K562 (cell line): ENCODE results near the gene TCF4. TPM values are rescaled to one million over a fixed set of nuclear protein-coding genes. Genes with fewer than 3 reads are reported as not detected.

Experiments used
- BACH1 ChIP-seq: fragments of 200-800 bp; sonication (Bioruptor generic); IDR thresholded peaks from 2 replicates; pipeline ENCODE4 v1.6.1; 2016; ENCODE audit warnings: missing genetic modification characterization, missing compliant biosample characterization
- BRCA1 ChIP-seq, 2 experiments: fragments of 450-650 bp in 1 of 2; sonication (generic) in 1 of 2; formaldehyde crosslinking in 1 of 2; IDR thresholded peaks; 2 replicates each; pipeline versions ENCODE4 v1.5.0 to v1.6.1; 2017 to 2020; ENCODE audit warnings: mild to moderate bottlenecking in 1 of 2, missing genetic modification reagents in 1 of 2
- EP400 ChIP-seq: fragments of 450-650 bp; IDR thresholded peaks from 2 replicates; pipeline ENCODE4 v1.6.1; 2017; ENCODE audit warnings: antibody characterized with exemption, mild to moderate bottlenecking, moderate library complexity
- HDAC1 ChIP-seq, 2 experiments: fragments of 450-650 bp; IDR thresholded peaks; 2 replicates each; pipeline ENCODE4 v1.6.1; 2016 to 2017; ENCODE audit warnings: inconsistent platforms in 1 of 2, mild to moderate bottlenecking in 1 of 2, moderate library complexity in 1 of 2
- HDAC2 ChIP-seq: fragments of 450-650 bp; IDR thresholded peaks from 2 replicates; pipeline ENCODE4 v1.6.1; 2016; ENCODE audit warnings: mild to moderate bottlenecking
- HMG20A ChIP-seq: fragments of 450-650 bp; formaldehyde crosslinking; conservative IDR thresholded peaks from 2 replicates; pipeline ENCODE4 v1.4.0; 2020; ENCODE audit warnings: mild to moderate bottlenecking, mixed read lengths
- ILK ChIP-seq: fragments of 450-650 bp; IDR thresholded peaks from 2 replicates; pipeline ENCODE4 v1.6.1; 2016; ENCODE audit warnings: missing genetic modification characterization, low read depth, mild to moderate bottlenecking, missing compliant biosample characterization, moderate library complexity, borderline replicate concordance
- NEUROD1 ChIP-seq: fragments of 150-350 bp; IDR thresholded peaks from 2 replicates; pipeline ENCODE4 v1.6.1; 2014; ENCODE audit warnings: borderline replicate concordance, low read length, low read depth; ENCODE audit not compliant: partially characterized antibody
- NR2F6 ChIP-seq: fragments of 450-650 bp; formaldehyde crosslinking; IDR thresholded peaks from 2 replicates; pipeline ENCODE4 v1.4.0; 2020; ENCODE audit warnings: mild to moderate bottlenecking
- PHB ChIP-seq: fragments of 250-450 bp; sonication (Bioruptor Pico); IDR thresholded peaks from 2 replicates; pipeline ENCODE4 v1.5.0; 2021
- PHF8 ChIP-seq: fragments of 200-600 bp; sonication (generic); IDR thresholded peaks from 2 replicates; pipeline ENCODE4 v1.6.1; 2012; ENCODE audit warnings: mixed run types, mild to moderate bottlenecking, inconsistent platforms, low read length, moderate library complexity, borderline replicate concordance
- RBFOX2 ChIP-seq: fragments of 200-400 bp; formaldehyde crosslinking; IDR thresholded peaks from 2 replicates; pipeline ENCODE4 v1.6.1; 2017; ENCODE audit warnings: low read depth, mild to moderate bottlenecking, low read length, moderate library complexity
- SMARCA4 ChIP-seq: fragments of 450-650 bp; IDR thresholded peaks from 2 replicates; pipeline ENCODE4 v1.6.1; 2016
- TCF7 ChIP-seq: sonication (generic); IDR thresholded peaks from 2 replicates; pipeline ENCODE4 v1.6.1; 2016; ENCODE audit warnings: antibody characterized with exemption, borderline replicate concordance
- ZC3H4 ChIP-seq: sonication (generic); formaldehyde crosslinking; IDR thresholded peaks from 2 replicates; pipeline ENCODE4 v1.9.0; 2021; ENCODE audit warnings: missing genetic modification reagents, borderline replicate concordance
- ZEB2 ChIP-seq: fragments of 450-650 bp; IDR thresholded peaks from 2 replicates; pipeline ENCODE4 v1.6.1; 2016
- ZFP30 ChIP-seq: fragments of 250-450 bp; sonication (Bioruptor Pico); IDR thresholded peaks from 2 replicates; pipeline ENCODE4 v1.8.0; 2022; ENCODE audit warnings: moderate library complexity, mild to moderate bottlenecking, inconsistent platforms, borderline replicate concordance
- ZNF212 ChIP-seq: fragments of 450-650 bp; formaldehyde crosslinking; IDR thresholded peaks from 2 replicates; pipeline ENCODE4 v1.4.0; 2020; ENCODE audit warnings: mild to moderate bottlenecking
- ZNF644 ChIP-seq: fragments of 200-800 bp; sonication (Bioruptor generic); IDR thresholded peaks from 2 replicates; pipeline ENCODE4 v1.6.1; 2016; ENCODE audit warnings: low read depth, missing genetic modification characterization, missing compliant biosample characterization
- ZNF77 ChIP-seq: fragments of 250-450 bp; sonication (Bioruptor Pico); IDR thresholded peaks from 2 replicates; pipeline ENCODE4 v1.5.0; 2020
- ZNF780A ChIP-seq: fragments of 250-450 bp; sonication (Bioruptor Pico); IDR thresholded peaks from 2 replicates; pipeline ENCODE4 v1.5.0; 2021; ENCODE audit warnings: mild to moderate bottlenecking
- polyA plus RNA-seq, 8 experiments: library from polyadenylated mRNA; depleted of rRNA in 4 of 8; stranded (reverse) in 5 of 8; unstranded in 3 of 8; fragments of >200 nt; fragmentation: Nextera tagmentation in 2 of 8; fragmentation: Illumina TruSeq in 1 of 8; extraction: Ambion mirVana in 2 of 8; extraction: Trizol in 1 of 8; gene quantifications; 2 replicates each; pipeline versions ENCODE4 v1.2.1 to v1.2.3, GENCODE V29; 2011 to 2014; ENCODE audit warnings: inconsistent platforms in 1 of 8, missing spikeins in 1 of 8
- total RNA-seq, 7 experiments: library from RNA; depleted of rRNA in 6 of 7; stranded (reverse); fragments of >200 nt in 6 of 7; fragmentation: Illumina TruSeq in 2 of 7; extraction: Trizol in 2 of 7; gene quantifications; 2 replicates each; pipeline versions ENCODE4 v1.2.1 to v1.2.3, GENCODE V29; 2011 to 2021; ENCODE audit warnings: low replicate concordance in 1 of 7
- TF ChIP-seq, protein P1 (sequence below): fragments of 200-800 bp; sonication (Bioruptor generic); IDR thresholded peaks from 2 replicates; pipeline ENCODE4 v1.6.1; 2017; ENCODE audit warnings: missing genetic modification characterization, missing compliant biosample characterization
- TF ChIP-seq, protein P2 (sequence below): fragments of 450-650 bp; IDR thresholded peaks from 2 replicates; pipeline ENCODE4 v1.6.1; 2014; ENCODE audit warnings: low read depth, mild to moderate bottlenecking, moderate library complexity, borderline replicate concordance
- TF ChIP-seq, protein P3 (sequence below): fragments of 450-650 bp; IDR thresholded peaks from 2 replicates; pipeline ENCODE4 v1.6.1; 2016; ENCODE audit warnings: missing biosample characterization, missing genetic modification characterization
- TF ChIP-seq, protein P4 (sequence below): IDR thresholded peaks from 3 replicates; pipeline ENCODE4 v1.6.1; 2011; ENCODE audit warnings: borderline replicate concordance, mild to moderate bottlenecking; ENCODE audit not compliant: insufficient read length, insufficient read depth

Gene TCF4
- total and polyA plus RNA-seq, 9 of the 15 experiments (the other 6 are each of a cell fraction or from before 2014, with no cell fraction given): 4.8 to 24.7 (median 15.2) TPM

DNA sequence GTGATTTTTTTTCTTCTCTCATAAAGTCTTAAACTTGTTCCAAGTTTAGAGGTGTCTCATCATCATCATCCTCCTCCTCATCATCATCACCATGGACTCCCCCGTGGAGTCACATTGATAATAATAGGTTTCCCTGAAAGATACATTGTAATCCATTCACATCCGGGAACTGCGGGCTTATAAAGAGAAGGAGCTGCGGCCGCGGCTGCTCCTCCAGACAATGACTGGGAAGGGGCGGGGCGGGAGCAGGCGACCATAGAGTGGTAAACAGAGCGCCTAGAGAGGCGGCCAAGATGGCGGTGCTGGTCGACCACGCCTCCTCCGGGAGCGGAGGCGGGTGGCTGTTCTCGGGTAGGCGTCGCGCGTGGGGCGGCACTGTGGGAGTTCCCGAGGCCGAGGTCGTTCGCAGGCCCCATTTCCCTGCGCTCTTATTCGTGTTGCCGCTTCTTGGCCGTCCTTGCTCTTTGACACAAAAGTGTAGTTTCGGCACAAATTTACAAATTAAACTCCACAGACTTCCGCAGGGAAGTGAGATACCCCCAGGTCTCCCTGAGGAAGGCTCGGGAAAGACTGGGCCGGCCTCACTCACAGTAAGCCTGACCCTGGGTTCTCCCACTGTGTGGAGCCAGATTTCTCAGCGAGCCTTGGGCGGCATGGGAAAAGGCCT is 1.8 kb upstream of the TCF4 start (continued):
- TF ChIP-seq EP400 (peak; percentile 48), ILK (no peak), PHF8 (peak; percentile 81), ZFP30 (CRISPR knock-in tag) (no peak), PHB (CRISPR knock-in tag) (no peak), ZNF77 (CRISPR knock-in tag) (no peak), TCF7 (no peak), HDAC1 (IDR thresholded peaks at IDR 0.05) (peak in 1 of 2 experiments; percentile 87; a peak in 2 of 4 replicates), ZEB2 (no peak), RBFOX2 (peak; percentile 89), ZNF780A (CRISPR knock-in tag) (no peak), NEUROD1 (peak; percentile 31), ZNF644 (tag) (no peak), HDAC2 (peak; percentile 56; the same call in 1 of the 2 replicates), BRCA1 (IDR thresholded peaks at IDR 0.05) (no peak), BRCA1 (CRISPR knock-in tag; IDR thresholded peaks at IDR 0.05) (no peak), NR2F6 (CRISPR knock-in tag) (no peak), ZNF212 (CRISPR knock-in tag) (no peak), SMARCA4 (no peak), HMG20A (CRISPR knock-in tag) (no peak), ZC3H4 (no peak), BACH1 (tag) (no peak; the same call in 1 of the 2 replicates)
- TF ChIP-seq, protein P1, sequence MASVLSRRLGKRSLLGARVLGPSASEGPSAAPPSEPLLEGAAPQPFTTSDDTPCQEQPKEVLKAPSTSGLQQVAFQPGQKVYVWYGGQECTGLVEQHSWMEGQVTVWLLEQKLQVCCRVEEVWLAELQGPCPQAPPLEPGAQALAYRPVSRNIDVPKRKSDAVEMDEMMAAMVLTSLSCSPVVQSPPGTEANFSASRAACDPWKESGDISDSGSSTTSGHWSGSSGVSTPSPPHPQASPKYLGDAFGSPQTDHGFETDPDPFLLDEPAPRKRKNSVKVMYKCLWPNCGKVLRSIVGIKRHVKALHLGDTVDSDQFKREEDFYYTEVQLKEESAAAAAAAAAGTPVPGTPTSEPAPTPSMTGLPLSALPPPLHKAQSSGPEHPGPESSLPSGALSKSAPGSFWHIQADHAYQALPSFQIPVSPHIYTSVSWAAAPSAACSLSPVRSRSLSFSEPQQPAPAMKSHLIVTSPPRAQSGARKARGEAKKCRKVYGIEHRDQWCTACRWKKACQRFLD (CRISPR knock-in tag): peak; percentile 57
- TF ChIP-seq, protein P2, sequence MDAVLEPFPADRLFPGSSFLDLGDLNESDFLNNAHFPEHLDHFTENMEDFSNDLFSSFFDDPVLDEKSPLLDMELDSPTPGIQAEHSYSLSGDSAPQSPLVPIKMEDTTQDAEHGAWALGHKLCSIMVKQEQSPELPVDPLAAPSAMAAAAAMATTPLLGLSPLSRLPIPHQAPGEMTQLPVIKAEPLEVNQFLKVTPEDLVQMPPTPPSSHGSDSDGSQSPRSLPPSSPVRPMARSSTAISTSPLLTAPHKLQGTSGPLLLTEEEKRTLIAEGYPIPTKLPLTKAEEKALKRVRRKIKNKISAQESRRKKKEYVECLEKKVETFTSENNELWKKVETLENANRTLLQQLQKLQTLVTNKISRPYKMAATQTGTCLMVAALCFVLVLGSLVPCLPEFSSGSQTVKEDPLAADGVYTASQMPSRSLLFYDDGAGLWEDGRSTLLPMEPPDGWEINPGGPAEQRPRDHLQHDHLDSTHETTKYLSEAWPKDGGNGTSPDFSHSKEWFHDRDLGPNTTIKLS: peak; percentile 70; the same call in 1 of the 2 replicates
- TF ChIP-seq, protein P3, sequence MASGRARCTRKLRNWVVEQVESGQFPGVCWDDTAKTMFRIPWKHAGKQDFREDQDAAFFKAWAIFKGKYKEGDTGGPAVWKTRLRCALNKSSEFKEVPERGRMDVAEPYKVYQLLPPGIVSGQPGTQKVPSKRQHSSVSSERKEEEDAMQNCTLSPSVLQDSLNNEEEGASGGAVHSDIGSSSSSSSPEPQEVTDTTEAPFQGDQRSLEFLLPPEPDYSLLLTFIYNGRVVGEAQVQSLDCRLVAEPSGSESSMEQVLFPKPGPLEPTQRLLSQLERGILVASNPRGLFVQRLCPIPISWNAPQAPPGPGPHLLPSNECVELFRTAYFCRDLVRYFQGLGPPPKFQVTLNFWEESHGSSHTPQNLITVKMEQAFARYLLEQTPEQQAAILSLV (tag): no peak
- TF ChIP-seq, protein P4, sequence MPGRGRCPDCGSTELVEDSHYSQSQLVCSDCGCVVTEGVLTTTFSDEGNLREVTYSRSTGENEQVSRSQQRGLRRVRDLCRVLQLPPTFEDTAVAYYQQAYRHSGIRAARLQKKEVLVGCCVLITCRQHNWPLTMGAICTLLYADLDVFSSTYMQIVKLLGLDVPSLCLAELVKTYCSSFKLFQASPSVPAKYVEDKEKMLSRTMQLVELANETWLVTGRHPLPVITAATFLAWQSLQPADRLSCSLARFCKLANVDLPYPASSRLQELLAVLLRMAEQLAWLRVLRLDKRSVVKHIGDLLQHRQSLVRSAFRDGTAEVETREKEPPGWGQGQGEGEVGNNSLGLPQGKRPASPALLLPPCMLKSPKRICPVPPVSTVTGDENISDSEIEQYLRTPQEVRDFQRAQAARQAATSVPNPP: no peak
